Hematopoietic multipotent progenitor cell treated with erythropoietin and hydrocortisone succinate and interleukin-3 and kit ligand, for 15 days (in vitro differentiated cells): ENCODE measurements around the gene IFT88.

ENCODE experiments used
- DNase-seq: peaks from one replicate; pipeline ENCODE4 v3.0.0-alpha.2; 2015; ENCODE audit warnings: low spot score

Gene IFT88

DNA sequence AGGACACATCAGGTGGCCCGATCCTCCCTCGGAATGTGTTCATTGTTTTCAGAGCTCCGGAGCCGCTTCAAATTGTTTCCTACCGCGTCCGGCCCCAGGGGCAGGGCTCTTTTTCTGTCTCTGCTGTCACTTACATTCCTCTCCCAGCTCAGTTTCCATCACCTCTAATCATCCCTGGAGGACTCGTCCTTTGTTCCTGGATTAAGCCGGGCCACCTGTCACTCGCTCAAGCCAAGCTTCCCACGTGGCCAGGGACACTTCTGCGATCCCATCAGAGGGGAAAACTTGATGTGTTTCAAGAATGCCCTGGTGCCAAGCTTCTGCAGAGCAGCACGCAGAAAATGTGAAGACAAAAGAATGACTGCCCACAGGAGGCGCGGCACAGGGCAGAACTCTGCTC lies 150.0 kb downstream of the IFT88 start:
- DNase-seq, result no peak

DNA sequence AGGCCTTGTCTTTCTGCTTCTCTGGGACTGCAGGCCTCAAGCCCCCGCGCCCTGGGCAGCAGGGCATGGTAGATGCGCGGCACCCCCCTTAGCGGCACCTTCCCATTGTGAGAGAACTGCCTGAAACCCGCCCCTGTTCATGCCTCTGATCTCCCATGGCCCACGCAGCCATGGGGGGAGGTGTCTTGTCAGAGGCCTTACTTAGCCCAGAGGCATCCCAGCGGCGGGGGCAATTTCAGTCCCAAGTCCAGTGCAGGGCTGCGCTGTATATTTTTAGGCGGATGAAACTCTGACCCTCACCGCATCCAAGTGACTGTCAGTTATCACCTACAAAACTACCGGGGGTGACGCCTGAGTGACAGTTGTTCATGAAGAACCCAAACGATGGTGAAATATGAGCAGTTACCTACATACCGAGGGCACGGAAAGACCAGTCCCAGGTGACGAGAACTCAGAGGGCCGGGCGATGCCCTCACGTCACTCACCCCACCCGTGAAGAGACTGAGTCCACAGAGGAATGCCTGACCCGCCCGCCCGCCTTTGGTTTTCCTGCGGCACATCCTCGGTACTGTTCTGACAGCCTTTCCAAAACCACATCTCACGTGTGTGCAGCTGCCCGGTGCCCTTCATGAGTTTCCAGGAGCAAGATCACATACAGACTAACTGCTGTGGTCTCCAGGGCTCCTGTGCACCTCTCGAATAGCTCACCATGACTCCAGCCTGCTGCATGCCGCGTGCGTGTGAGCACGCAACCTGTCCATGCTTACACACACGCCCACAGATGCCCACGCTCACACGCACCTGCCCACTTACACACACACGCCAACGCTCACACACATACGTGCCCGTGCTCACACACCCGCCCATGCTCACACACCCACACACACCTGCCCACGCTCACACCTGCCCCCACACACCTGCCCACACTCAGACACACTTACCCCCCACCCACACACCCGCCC lies 150.9 kb downstream of the IFT88 start:
- DNase-seq, result no peak

- DNase-seq, result no peak
Observed at GRCh38 chr13:20718958-20719566, 152.1 kb downstream of the IFT88 start.

DNA sequence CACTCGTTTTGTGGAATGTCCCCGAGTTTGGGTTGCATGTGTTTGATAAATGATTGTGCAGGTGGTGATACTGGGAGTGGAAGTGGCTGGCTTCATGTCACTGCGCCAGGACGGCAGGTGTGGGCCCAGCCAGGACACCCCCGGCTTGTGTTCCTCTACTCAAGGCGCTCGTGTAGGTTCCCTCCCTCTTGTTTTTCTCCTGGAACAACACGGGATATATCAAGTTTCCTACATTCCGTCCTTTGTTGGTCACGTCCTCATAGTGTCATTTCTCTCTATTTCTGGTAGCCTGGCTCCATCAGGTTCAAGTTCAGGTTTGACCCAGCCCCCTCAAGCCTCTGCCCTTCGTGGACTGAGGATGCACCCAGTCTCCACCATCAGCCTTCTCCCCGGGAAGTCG lies 152.8 kb downstream of the IFT88 start:
- no peak for DNase-seq

GRCh38 chr13:20720499-20720898 lies 153.5 kb downstream of the IFT88 start:
- DNase-seq, result no peak

DNA sequence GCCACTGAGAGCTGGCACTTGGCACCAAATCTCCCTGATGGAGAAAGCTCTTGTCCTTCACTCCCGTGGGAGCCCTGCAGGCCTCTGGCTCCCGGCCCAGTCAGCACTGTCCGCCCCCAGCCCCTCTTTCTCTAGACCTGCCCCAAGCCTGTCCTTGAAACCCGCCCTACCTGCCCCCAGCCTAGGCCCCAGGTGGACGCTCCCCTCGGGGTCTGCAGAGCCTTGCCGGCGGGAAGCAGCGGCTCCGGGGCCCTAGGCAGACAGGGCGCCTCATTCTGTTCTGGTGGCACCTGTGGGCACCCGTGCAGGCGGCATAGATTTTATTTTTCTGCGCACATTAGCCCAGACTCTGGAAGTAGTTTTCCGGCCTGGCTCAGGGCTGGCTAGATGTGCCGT lies 154.1 kb downstream of the IFT88 start:
- DNase-seq, result no peak

- peak; percentile 70 for DNase-seq
Observed at GRCh38 chr13:20721454-20722357, 154.7 kb downstream of the IFT88 start.

DNA sequence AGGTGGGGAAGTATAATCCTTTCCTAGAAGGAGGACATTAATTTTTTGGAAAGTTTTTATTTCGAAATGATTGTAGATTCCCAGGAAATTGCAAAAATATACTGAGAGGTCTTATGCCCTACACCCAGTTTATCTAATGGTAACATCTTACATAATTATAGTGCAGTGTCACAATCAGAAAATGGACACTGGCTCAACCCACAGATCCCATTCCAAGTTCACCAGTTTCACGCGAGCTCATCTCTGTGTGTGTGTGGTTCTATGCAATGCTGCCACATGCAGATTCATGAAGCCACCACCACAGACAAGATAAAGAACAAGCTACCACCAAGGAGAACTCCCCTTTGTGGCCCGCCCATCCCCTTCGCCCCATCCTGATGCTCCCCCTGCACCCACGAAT lies 160.9 kb downstream of the IFT88 start:
- no peak for DNase-seq

- DNase-seq, result no peak
Observed at GRCh38 chr13:20728579-20729311, 161.8 kb downstream of the IFT88 start.

- DNase-seq, result no peak
Observed at GRCh38 chr13:20729633-20730585, 163.0 kb downstream of the IFT88 start.

GRCh38 chr13:20738616-20739015 lies 171.7 kb downstream of the IFT88 start:
- DNase-seq, result no peak

GRCh38 chr13:20740021-20740420 lies 173.1 kb downstream of the IFT88 start:
- DNase-seq, result no peak
